ENCODE results near the gene IL17C. TPM values are rescaled to one million over a fixed set of nuclear protein-coding genes. Genes with fewer than 3 reads are reported as not detected.

Gene IL17C
- total RNA-seq, 2 experiments from 2014 or later = 0.86 TPM; not detected in 1

- POLR2A ChIA-PET = no interaction called here
- CTCF ChIA-PET (ENCODE audit: unreplicated experiment) = no interaction called here
- H3K27ac ChIP-seq (ENCODE audit: low read depth, low read length, poor library complexity, severe bottlenecking) = no peak overlapping the region
These were observed 16.1 kb downstream of the IL17C start for GRCh38 chr16:88654363-88655052.

GRCh38 chr16:88655053-88655732, 16.8 kb downstream of the IL17C start:
- no peaks in the 10 kb centered on the region for H3K9me3 ChIP-seq (ENCODE audit: low read length)
- H4K20me1 ChIP-seq (ENCODE audit: insufficient read depth, low read length) = peaks cover under 1% of the 10 kb centered on the region; the same call in 1 of the 2 replicates
- H3K4me1 ChIP-seq (ENCODE audit: insufficient read depth, low read length, poor library complexity, severe bottlenecking) = peaks cover 19% of the 10 kb centered on the region
- no TSS peak for BruUV-seq (replicated peaks)
- TF ChIP-seq CTCF (conservative IDR thresholded peaks at IDR 0.05; ENCODE audit: low read length) (no peak), EZH2phosphoT487 (IDR thresholded peaks at IDR 0.05; ENCODE audit: borderline replicate concordance, low read depth, low read length) (no peak)
- H3K4me3 ChIP-seq (ENCODE audit: low read depth, low read length, poor library complexity, severe bottlenecking) = no peak overlapping the region
- intact Hi-C loops (cut with micrococcal nuclease; ENCODE audit: unreplicated experiment) = no loop called here
- H2AFZ ChIP-seq (ENCODE audit: low read length) = no peak overlapping the region
- H3K27ac ChIP-seq (ENCODE audit: low read depth, low read length, poor library complexity, severe bottlenecking) = no peak overlapping the region
- DNase-seq (ENCODE audit: low spot score) = no peak
- ChIA-PET POLR2A (no interaction called here), CTCF (ENCODE audit: unreplicated experiment) (no interaction called here)
- H3K79me2 ChIP-seq (ENCODE audit: insufficient read depth, low read depth, low read length) = peaks cover 11% of the 10 kb centered on the region
- peaks cover 39% of the 10 kb centered on the region; the same call in 1 of the 2 replicates for H3K36me3 ChIP-seq (ENCODE audit: insufficient read depth, low read length)
- no peaks in the 10 kb centered on the region for H3K9me2 ChIP-seq (ENCODE audit: insufficient read depth, low read length)
- no peak overlapping the region for H3K4me2 ChIP-seq (ENCODE audit: low read length)

More at GRCh38 chr16:88654363-88655052, 16.1 kb downstream of the IL17C start:
- intact Hi-C loops (cut with micrococcal nuclease; ENCODE audit: unreplicated experiment) = loop anchor here (5.0 kb wide), 1 partner anchor 1003 kb away; the partner anchor contains the start of genes CHMP1A and SPATA33
- TF ChIP-seq EZH2phosphoT487 (IDR thresholded peaks at IDR 0.05; ENCODE audit: borderline replicate concordance, low read depth, low read length) (no peak), CTCF (conservative IDR thresholded peaks at IDR 0.05; ENCODE audit: low read length) (no peak)
- Histone ChIP-seq H3K9me2 (ENCODE audit: insufficient read depth, low read length) (no peaks in the 10 kb centered on the region), H3K4me1 (ENCODE audit: insufficient read depth, low read length, poor library complexity, severe bottlenecking) (peaks cover 21% of the 10 kb centered on the region), H3K9me3 (ENCODE audit: low read length) (no peaks in the 10 kb centered on the region), H2AFZ (ENCODE audit: low read length) (no peak overlapping the region), H3K79me2 (ENCODE audit: insufficient read depth, low read depth, low read length) (peaks cover 13% of the 10 kb centered on the region), H3K4me2 (ENCODE audit: low read length) (no peak overlapping the region), H3K36me3 (ENCODE audit: insufficient read depth, low read length) (peaks cover 43% of the 10 kb centered on the region), H4K20me1 (ENCODE audit: insufficient read depth, low read length) (peaks cover 6% of the 10 kb centered on the region), H3K4me3 (ENCODE audit: low read depth, low read length, poor library complexity, severe bottlenecking) (no peak overlapping the region)
- BruUV-seq (replicated peaks) = no TSS peak
- DNase-seq (ENCODE audit: low spot score) = no peak
